Hepatocyte (in vitro differentiated cells): ENCODE data around the gene CFAP77.

Experiments
- EZH2 ChIP-seq: fragments of 200-600 bp; sonication (generic); IDR thresholded peaks from 2 replicates; pipeline ENCODE4 v1.6.1; 2016; ENCODE audit warnings: antibody characterized with exemption, mild to moderate bottlenecking, borderline replicate concordance
- EZH2phosphoT487 ChIP-seq: fragments of 200-600 bp; sonication (generic); IDR thresholded peaks from one replicate; pipeline ENCODE4 v1.6.1; 2018; ENCODE audit warnings: antibody characterized with exemption, mild to moderate bottlenecking, low read depth, moderate library complexity; ENCODE audit not compliant: unreplicated experiment, severe bottlenecking
- TF ChIP-seq, protein P1 (sequence below): fragments of 200-600 bp; sonication (generic); IDR thresholded peaks from 2 replicates; pipeline ENCODE4 v1.5.1; 2016; ENCODE audit warnings: antibody characterized with exemption, mild to moderate bottlenecking; ENCODE audit not compliant: poor library complexity

DNA sequence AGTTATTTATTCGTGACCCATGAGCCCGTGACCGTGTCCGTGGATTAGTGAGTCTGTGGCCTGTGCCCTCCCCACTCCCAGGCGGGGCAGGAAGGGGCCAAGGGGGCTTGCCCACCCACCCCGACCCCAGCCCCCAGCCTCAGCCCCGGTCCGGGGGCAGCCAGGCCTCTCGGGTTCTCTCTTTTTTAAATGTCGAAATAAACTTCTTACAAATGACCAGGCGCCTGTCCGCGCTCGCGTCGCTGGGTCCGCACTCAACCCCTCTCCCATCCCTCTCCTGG is 180.0 kb downstream of the CFAP77 start:
- TF ChIP-seq EZH2 (no peak), EZH2phosphoT487 (no peak)
- TF ChIP-seq, protein P1, sequence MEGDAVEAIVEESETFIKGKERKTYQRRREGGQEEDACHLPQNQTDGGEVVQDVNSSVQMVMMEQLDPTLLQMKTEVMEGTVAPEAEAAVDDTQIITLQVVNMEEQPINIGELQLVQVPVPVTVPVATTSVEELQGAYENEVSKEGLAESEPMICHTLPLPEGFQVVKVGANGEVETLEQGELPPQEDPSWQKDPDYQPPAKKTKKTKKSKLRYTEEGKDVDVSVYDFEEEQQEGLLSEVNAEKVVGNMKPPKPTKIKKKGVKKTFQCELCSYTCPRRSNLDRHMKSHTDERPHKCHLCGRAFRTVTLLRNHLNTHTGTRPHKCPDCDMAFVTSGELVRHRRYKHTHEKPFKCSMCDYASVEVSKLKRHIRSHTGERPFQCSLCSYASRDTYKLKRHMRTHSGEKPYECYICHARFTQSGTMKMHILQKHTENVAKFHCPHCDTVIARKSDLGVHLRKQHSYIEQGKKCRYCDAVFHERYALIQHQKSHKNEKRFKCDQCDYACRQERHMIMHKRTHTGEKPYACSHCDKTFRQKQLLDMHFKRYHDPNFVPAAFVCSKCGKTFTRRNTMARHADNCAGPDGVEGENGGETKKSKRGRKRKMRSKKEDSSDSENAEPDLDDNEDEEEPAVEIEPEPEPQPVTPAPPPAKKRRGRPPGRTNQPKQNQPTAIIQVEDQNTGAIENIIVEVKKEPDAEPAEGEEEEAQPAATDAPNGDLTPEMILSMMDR = no peak
